Activated CD8-positive, alpha-beta memory T cell treated with anti-CD3 and anti-CD28 coated beads for 24 hours (primary cell): ENCODE data around the gene CAND2.
"Not testable (repeated sequence)": the region's sequence is repeated elsewhere in the genome, so short reads cannot be mapped to it uniquely, and the experiment has no call there.

Experiments
- DNase-seq: peaks from one replicate; pipeline ENCODE4 v3.0.0-alpha.2; 2020

The CAND2 gene

DNA sequence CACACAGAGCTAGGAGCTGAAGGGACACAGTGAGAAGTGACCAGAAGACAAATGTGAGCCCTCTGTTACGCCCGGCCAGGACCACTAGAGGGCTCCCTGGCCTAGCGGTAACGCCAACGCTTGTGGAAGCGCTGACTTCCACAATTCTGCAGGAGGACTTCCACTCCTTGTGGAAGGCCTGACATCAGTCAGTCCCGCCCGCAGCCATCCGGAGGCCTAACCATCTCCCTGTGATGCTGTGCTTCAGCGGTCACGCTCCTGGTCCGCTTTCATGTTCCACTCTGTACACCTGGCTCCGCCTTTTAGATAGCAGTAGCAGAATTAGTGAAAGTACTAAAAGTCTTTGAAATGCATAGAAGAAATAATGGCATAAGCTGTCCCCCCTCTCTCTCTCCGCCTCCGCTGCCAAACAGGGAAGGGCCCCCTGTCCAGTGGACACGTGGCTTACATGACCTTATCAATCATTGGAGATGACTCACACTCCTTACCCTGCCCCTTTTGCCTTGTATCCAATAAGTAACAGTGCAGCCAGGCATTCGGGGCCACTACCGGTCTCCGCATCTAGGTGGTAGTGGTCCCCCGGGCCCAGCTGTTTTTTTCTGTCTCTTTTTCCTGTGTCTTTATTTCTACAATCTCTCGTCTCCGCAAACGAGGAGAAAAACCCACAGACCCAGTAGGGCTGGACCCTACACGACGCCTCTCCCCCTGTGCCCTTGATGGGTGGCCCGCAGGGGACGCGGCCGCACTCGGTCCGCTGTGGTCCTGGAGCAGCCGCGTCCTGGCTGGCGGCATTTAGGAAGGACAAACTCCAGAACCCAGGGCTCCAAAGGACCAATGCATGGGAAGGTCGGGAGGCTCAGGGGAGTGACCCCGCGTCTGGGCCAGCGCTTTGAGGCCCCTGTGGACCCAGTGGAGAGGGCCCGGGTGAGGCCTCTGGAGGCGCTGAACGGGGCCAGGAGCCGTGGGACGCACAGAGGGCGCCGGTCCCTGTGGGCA, 71.9 kb downstream of the CAND2 start:
- peak; percentile 82 for DNase-seq

DNA sequence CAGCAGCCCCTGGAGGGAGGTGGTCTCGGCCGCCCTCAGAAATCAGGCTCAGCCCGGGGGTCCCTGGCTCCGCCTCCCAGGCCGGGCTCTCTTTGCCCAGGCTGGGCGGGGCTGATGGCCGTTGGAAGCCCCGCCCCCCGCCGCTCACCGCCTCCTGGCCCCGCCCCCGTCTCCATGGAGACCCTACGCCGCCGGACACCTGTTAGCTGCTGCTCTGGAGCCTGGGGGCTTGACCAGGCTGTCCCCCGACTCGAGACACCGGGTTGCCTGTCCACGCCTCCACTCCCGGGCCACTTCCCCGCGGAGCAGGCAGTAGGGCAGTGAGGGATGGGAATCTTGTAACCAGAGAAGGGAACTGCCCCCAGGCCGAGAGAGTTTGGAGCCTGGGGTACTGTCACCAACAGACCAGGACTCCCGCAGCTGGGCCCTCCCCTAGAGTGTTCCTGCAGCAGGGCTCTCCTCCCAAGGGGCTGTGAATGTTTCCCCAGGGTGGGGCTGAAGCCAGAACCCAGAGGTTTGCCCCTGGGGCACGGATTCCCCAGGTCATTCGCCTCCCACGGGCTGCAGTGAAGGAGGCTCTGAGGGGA, 72.6 kb downstream of the CAND2 start:
- peak; percentile 79 for DNase-seq

DNA sequence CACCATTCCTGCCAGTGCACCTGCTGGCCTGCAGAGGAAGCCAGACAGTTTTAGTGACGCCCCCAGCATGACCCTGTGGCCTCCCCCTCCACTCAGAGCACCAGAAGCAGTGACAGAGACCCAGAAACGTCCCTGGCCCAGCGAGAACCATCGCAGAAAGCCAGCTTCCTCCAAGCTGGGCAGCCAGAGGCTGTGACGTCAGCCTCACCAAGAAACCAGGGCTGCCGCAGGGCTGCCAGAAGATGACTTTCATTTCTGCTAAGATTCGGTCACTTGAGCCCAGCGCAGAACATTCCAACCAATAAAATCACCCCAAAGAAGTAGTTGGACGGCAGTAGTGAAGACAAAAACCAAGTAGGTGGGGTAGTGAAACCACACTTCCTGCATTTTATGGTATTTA, 74.5 kb downstream of the CAND2 start:
- DNase-seq = no peak

DNA sequence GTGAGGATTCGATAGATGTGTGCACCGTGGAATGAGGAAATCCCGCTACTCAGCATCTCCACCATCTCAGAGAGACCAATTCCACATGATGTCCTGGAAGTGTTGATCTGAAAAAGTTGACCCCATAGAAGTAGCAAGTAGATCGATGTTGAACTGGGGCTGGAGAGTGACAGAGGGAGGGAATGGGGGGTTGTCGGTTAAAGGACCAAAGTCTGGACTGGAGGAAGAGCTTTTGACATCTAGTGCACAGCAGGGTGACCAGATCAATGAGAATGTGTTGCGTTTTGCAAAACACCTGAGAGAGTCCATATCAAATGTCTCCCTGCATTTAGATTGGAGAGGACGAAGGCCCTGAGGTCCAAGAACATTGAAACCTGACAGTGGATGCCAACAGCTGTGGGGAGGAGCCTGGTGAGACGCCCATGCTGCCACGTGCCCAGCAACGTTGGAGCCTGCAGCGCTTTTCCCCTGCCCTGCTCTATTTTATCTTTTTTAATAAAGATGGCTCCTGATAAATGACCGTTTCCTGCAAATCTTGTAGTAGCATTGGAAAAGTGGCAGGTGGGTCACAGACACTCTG, 75.0 kb downstream of the CAND2 start:
- no peak for DNase-seq

DNA sequence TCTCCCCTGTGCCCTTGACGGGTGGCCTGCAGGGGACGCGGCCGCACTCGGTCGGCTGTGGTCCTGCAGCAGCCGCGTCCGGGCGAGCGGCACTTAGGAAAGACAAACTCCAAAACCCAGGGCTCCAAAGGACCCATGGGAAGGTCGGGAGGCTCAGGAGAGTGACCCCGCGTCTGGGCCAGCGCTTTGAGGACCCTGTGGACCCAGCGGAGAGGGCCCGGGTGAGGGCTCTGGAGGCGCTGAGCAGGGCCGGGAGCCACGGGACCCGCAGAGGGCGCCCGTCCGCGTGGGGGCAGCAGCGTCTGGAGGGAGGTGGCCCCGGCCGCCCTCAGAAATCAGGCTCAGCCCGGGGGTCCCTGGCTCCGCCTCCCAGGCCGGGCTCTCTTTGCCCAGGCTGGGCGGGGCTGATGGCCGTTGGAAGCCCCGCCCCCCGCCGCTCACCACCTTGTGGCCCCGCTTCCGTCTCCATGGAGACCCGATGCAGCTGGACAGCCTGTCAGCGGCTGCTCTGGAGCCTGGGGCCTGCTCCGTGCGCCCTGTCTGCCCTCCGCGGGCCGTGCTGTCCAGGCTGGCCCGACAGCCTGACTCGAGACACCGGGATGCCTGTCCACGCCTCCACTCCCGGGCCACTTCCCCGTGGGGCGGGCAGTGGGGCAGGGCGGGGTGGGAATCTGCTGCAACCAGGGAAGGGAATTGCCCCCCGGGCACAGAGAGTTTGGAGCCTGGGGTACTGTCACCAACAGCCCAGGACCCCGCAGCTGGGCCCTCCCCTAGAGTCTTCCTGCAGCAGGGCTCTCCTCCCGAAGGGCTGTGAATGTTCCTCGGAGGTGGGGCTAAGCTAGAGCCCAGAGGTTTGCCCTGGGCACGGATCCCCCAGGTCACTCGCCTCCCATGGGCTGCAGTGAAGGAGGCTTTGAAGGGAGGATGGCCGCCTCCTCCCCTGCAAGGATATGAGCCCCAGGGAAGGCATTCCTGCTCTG, 79.7 kb downstream of the CAND2 start:
- DNase-seq = no peak

DNA sequence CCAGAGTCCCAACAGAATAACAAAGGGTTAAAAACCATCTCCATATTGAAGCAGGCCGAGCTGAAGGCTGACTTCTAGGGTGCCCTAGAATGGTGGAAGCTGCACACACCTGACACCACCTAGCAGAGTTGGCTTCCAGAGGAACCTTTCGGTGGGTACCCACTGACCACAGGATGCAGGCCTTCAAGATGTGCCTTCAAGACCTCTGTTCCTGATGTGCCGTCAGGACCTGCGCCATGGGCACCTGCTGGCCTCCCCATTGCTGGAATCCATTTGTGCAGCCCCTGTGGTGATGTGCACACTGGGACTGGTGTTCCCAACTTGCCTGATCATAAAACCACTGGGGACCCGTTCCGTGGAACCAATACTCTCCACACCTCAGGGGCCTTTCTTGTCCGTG, 80.6 kb downstream of the CAND2 start:
- DNase-seq = no peak

DNA sequence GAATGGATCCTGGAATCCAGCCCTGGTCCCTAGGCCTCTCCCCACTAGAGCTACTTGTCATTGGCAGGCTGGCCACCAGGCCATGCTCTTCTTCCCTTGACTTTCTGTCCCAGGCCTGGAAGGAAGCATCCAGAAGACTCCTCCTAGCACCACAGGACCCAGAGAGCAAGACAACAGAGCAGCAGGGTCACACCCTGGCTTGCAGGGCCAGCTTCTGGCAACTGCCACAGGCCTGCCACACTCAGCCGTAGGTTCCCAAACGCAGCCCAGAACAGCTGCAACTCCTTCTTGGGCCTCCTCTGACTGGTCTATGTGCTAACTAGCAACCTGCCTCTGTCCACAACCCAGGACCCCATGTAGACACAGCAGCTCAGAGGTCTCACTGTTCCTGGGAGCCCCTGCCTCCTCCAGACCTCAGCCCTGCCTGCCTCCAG, 81.7 kb downstream of the CAND2 start:
- DNase-seq = no peak

- DNase-seq = not testable (repeated sequence)
Measured at GRCh38 chr3:12878758-12879157, 82.3 kb downstream of the CAND2 start.

- DNase-seq = no peak
Measured at GRCh38 chr3:12879191-12879815, 82.8 kb downstream of the CAND2 start.

GRCh38 chr3:12881858-12882257, 85.4 kb downstream of the CAND2 start:
- DNase-seq = not testable (repeated sequence)

GRCh38 chr3:12882336-12883310, 86.1 kb downstream of the CAND2 start:
- DNase-seq = no peak

- no peak for DNase-seq
Measured at GRCh38 chr3:12884186-12884680, 87.8 kb downstream of the CAND2 start.
